ENCODE data around the gene TAS2R9.

- TF ChIP-seq CTCF (IDR thresholded peaks at IDR 0.05; ENCODE audit: insufficient read depth, low read depth, low read length), result no peak
- TF ChIP-seq EZH2 (IDR thresholded peaks at IDR 0.05; ENCODE audit: insufficient read depth, low read length), result no peak
Measured at GRCh38 chr12:10847744-10848143, 37.8 kb upstream of the TAS2R9 start.
